Large intestine (tissue), 3 donors: ENCODE measurements around the gene JAK1. TPM values are rescaled to one million over a fixed set of nuclear protein-coding genes. Genes with fewer than 3 reads are reported as not detected.

Source experiments
- DNase-seq, 2 donors: peaks; one replicate each; pipeline versions ENCODE4 v3.0.0 to v3.0.0-alpha.2; 2013
- H3K27ac ChIP-seq: one replicate; pipeline ENCODE4 v1.5.1; 2013; ENCODE audit warnings: low read length
- H3K27me3 ChIP-seq: 2 replicates; pipeline ENCODE4 v1.6.1; 2013; ENCODE audit warnings: low read length; ENCODE audit not compliant: control insufficient read depth, insufficient read depth
- H3K36me3 ChIP-seq: 2 replicates; pipeline ENCODE4 v1.6.1; 2013; ENCODE audit warnings: low read length; ENCODE audit not compliant: control insufficient read depth, insufficient read depth
- H3K4me1 ChIP-seq: one replicate; pipeline ENCODE4 v1.6.1; 2013; ENCODE audit warnings: low read length; ENCODE audit not compliant: control insufficient read depth, insufficient read depth
- H3K4me3 ChIP-seq: one replicate; pipeline ENCODE4 v1.5.1; 2013; ENCODE audit warnings: low read length
- H3K9me3 ChIP-seq: one replicate; pipeline ENCODE4 v1.6.1; 2013; ENCODE audit warnings: mild to moderate bottlenecking, low read depth, low read length, moderate library complexity; ENCODE audit not compliant: control insufficient read depth
- WGBS: methylation state at CpG from one replicate; pipeline ENCODE4 v1.1.5; 2013; ENCODE audit warnings: low lambda C conversion rate; ENCODE audit not compliant: insufficient coverage; 5-methylcytosine and 5-hydroxymethylcytosine counted together
- polyA plus RNA-seq: library from polyadenylated mRNA; unstranded; fragments of 120-200 nt; gene quantifications from one replicate; pipeline ENCODE4 v1.2.1, GENCODE V29; 2013

JAK1 gene
- polyA plus RNA-seq, 1 donor = 69.1 TPM

- no peak overlapping the region for H3K4me3 ChIP-seq
- DNase-seq = no peak
- H3K36me3 ChIP-seq = no peaks in the 10 kb centered on the region
- WGBS = 100% methylated on average over 3 of the region's 5 CpGs
- no peaks in the 10 kb centered on the region for H3K27me3 ChIP-seq
- H3K27ac ChIP-seq = no peak overlapping the region
- peaks cover 5% of the 10 kb centered on the region for H3K4me1 ChIP-seq
- H3K9me3 ChIP-seq = no peaks in the 10 kb centered on the region
These were observed 2.9 kb downstream of the JAK1 start for GRCh38 chr1:64963466-64963865.

DNA sequence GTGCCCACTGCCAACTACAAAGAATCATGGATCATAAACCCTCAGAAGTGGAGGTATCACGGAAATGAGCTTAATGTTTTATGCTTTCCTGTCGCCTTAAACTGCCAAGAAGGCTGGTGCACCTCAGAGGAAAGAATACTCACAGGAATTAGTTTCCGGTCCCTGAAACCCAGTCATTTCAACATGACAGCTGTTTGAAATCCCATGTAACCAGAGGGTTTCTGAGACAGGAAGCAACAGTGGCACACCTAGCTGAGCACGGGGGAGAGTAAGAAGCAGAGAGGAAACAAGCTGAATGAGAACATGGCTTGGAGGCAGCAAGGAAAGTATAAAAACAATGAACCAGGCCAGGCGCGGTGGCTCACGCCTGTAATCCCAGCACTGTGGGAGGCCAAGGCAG, 3.9 kb downstream of the JAK1 start:
- Histone ChIP-seq H3K4me3 (no peak overlapping the region), H3K27ac (no peak overlapping the region), H3K27me3 (no peaks in the 10 kb centered on the region), H3K9me3 (no peaks in the 10 kb centered on the region), H3K36me3 (no peaks in the 10 kb centered on the region), H3K4me1 (peaks cover 5% of the 10 kb centered on the region)
- WGBS = 90% methylated on average over 2 of the region's 7 CpGs
- no peak for DNase-seq

DNA sequence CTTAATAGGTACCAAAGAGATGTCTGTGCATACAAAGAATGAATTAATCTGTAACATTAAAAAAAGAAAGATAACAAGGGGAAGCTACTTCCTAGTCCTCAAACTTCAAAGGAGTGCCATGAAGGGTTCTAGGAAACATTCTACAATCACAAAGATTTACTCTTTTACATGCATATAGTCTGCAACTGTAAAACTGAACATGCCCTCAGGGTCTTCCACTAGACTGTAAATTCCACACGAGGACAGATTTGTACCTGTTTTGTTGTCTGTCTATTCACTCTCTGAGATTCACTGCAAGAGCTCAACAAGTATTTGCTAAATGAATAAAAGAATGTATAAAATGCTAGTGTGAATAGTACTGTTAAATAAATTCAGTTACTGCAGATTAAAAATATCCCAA, 4.4 kb downstream of the JAK1 start:
- H3K9me3 ChIP-seq = no peaks in the 10 kb centered on the region
- H3K27ac ChIP-seq = no peak overlapping the region
- WGBS = 100% methylated on average over 1 of the region's 1 CpG
- DNase-seq = no peak
- no peaks in the 10 kb centered on the region for H3K27me3 ChIP-seq
- H3K4me3 ChIP-seq = no peak overlapping the region
- H3K36me3 ChIP-seq = no peaks in the 10 kb centered on the region
- peaks cover under 1% of the 10 kb centered on the region for H3K4me1 ChIP-seq

DNA sequence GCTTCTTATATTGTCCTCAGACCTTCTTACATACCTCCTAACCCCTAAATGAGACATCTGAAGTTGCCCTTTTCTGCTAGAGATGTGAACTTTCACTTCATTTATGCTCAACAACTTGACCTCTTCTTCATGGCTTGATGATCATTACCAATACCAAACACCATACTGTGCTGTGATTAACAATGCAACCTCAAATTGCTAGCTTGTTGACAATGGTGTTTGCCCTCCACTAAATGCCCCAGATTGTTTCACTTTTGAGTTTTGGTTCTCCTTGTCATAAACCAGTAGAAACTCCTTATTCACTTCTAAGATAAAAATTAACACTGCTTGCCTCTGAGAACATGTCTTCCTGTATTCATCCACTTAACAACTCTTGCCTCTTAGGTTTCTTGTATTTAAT, 5.6 kb downstream of the JAK1 start:
- no peaks in the 10 kb centered on the region for H3K27me3 ChIP-seq
- H3K9me3 ChIP-seq = no peaks in the 10 kb centered on the region
- no peak overlapping the region for H3K4me3 ChIP-seq
- H3K27ac ChIP-seq = no peak overlapping the region
- no peak for DNase-seq
- H3K36me3 ChIP-seq = no peaks in the 10 kb centered on the region
- H3K4me1 ChIP-seq = no peaks in the 10 kb centered on the region

GRCh38 chr1:64959986-64960385, 6.4 kb downstream of the JAK1 start:
- no peaks in the 10 kb centered on the region for H3K4me1 ChIP-seq
- H3K4me3 ChIP-seq = no peak overlapping the region
- no peak overlapping the region for H3K27ac ChIP-seq
- no peaks in the 10 kb centered on the region for H3K36me3 ChIP-seq
- WGBS = 100% methylated on average over 2 of the region's 6 CpGs
- DNase-seq = no peak
- H3K27me3 ChIP-seq = no peaks in the 10 kb centered on the region
- H3K9me3 ChIP-seq = no peaks in the 10 kb centered on the region

DNA sequence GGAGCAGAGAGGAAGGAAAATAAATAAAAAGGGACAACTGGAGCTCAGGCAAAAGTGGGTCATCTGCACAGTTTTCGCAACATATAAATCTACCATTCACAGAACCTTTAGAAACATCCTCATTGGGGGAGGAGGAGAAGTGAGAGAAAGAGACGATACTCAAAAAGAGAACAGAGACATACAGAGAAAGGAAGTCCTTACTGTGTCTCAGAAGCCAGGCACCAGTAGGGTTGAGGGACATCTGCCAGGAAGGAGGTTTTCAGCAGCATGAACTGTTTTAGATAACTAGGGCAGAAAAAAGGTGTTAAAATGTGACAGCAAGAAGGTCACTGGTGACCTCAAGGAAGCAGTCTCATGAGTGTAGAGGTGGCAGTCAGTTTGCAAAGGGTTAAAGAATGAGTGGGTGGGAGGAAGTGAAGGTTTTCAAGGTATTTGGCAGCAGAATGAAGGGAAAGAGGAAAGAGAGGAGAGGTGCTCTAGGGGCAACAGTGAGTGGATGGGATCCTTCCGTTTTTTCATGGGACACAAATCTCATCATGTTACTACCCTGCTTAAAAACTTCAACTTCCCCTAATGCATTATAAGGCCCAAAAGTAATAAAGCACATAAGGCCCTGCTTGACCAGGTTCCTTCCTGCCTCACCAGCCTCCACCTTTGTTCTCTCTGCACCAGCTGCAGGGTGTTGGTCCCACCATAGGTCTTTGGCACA, 9.5 kb downstream of the JAK1 start:
- WGBS = no CpG with 5 or more reads among the region's 3 CpGs

GRCh38 chr1:64956010-64956640, 10.2 kb downstream of the JAK1 start:
- no peak for DNase-seq
- Histone ChIP-seq H3K36me3 (no peaks in the 10 kb centered on the region), H3K27ac (no peak overlapping the region), H3K9me3 (no peaks in the 10 kb centered on the region), H3K27me3 (no peaks in the 10 kb centered on the region), H3K4me1 (peaks cover 4% of the 10 kb centered on the region), H3K4me3 (no peak overlapping the region)
- WGBS = no CpG with 5 or more reads among the region's 3 CpGs

More for the DNA sequence above, 9.5 kb downstream of the JAK1 start:
- no peak overlapping the region for H3K4me3 ChIP-seq
- peaks cover 4% of the 10 kb centered on the region for H3K4me1 ChIP-seq
- H3K27me3 ChIP-seq = no peaks in the 10 kb centered on the region
- no peaks in the 10 kb centered on the region for H3K9me3 ChIP-seq
- no peak for DNase-seq
- H3K36me3 ChIP-seq = no peaks in the 10 kb centered on the region
- H3K27ac ChIP-seq = no peak overlapping the region

GRCh38 chr1:64955097-64956009, 11.0 kb downstream of the JAK1 start:
- H3K4me1 ChIP-seq = peaks cover 4% of the 10 kb centered on the region

DNA sequence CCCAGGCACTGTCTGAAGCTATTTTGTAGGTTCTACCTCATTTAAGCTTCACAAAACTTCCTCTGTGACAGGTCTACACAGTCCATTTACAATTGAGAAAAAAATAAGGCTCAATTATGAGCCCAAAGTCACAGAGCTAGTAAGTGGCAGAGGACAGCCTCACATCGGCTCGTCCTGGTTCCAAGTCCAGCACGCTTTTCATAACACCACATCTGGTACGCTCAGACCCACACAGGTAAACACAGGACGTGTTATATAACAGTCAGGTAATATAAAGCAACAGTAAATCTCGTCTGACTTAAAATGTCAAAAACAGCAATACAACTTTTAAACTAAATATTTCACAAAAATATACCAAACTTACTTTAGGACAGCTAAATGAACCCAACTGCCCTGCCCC, 13.1 kb downstream of the JAK1 start:
- H3K27me3 ChIP-seq = no peaks in the 10 kb centered on the region
- H3K4me1 ChIP-seq = peaks cover 6% of the 10 kb centered on the region
- no peak for DNase-seq
- no peaks in the 10 kb centered on the region for H3K9me3 ChIP-seq
- H3K36me3 ChIP-seq = no peaks in the 10 kb centered on the region
- 83% methylated on average over 1 of the region's 6 CpGs for WGBS
- no peak overlapping the region for H3K4me3 ChIP-seq
- no peak overlapping the region for H3K27ac ChIP-seq

More at GRCh38 chr1:64955097-64956009, 11.0 kb downstream of the JAK1 start:
- H3K36me3 ChIP-seq = no peaks in the 10 kb centered on the region
- H3K27me3 ChIP-seq = no peaks in the 10 kb centered on the region
- WGBS = 73% methylated on average over 2 of the region's 14 CpGs
- no peak for DNase-seq
- no peak overlapping the region for H3K27ac ChIP-seq
- no peaks in the 10 kb centered on the region for H3K9me3 ChIP-seq
- H3K4me3 ChIP-seq = no peak overlapping the region

DNA sequence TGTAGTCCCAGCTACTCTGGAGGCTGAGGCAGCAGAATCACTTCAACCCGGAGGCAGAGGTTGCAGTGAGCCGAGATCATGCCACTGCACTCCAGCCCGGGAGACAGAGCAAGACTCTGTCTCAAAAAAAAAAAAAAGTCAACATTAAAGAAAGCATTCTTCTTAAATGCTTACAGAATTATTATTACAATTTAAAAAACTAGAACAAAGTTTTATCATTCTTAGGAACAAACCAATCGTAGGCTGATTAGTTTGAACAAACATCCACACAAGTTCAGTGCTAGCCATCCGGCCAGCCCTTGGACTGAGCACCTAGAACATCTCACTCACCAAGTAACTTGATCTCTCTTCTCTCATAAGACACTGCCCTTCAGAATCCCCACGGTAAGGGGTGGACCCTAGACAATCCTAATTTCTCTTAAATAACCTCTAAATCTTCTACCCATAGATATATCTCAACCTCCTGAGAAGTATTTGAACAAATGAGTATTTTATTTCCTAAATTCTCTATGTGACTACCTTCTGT, 16.0 kb downstream of the JAK1 start:
- H3K4me3 ChIP-seq = no peak overlapping the region
- H3K36me3 ChIP-seq = no peaks in the 10 kb centered on the region
- H3K27me3 ChIP-seq = no peaks in the 10 kb centered on the region
- H3K4me1 ChIP-seq = peaks cover 6% of the 10 kb centered on the region
- H3K9me3 ChIP-seq = no peaks in the 10 kb centered on the region
- DNase-seq = no peak
- no CpG with 5 or more reads among the region's 6 CpGs for WGBS
- H3K27ac ChIP-seq = no peak overlapping the region
